Stimulated activated CD8-positive, alpha-beta memory T cell treated with anti-CD3 and anti-CD28 coated beads, Interleukin-2, amount 100 ng/mL, for 1 hour (primary cell): ENCODE results near the gene TELO2.

Experiments
- DNase-seq, 2 donors: peaks; one replicate each; pipeline ENCODE4 v3.0.0-alpha.2; 2020; ENCODE audit warnings: low read depth in 2 of 2

Gene TELO2

GRCh38 chr16:1492923-1493745, at the start of gene TELO2:
Gene TELO2 (plus strand): TSS chr16:1493360. CDS start chr16:1494282, 922 bp downstream.
- peak; percentile 68 to 83 for DNase-seq

- no peak for DNase-seq
Measured at GRCh38 chr16:1443403-1443973, 49.7 kb upstream of the TELO2 start.

- DNase-seq, result no peak
Measured at GRCh38 chr16:1443980-1444729, 49.0 kb upstream of the TELO2 start, which contains the start of gene CCDC154. Gene CCDC154 (minus strand): TSS chr16:1444556. CDS start chr16:1444322, 234 bp downstream.

GRCh38 chr16:1444730-1445517, 48.2 kb upstream of the TELO2 start:
- DNase-seq, result no peak

- DNase-seq, result no peak
Measured at GRCh38 chr16:1445518-1446203, 47.5 kb upstream of the TELO2 start.

GRCh38 chr16:1446296-1447080, 46.7 kb upstream of the TELO2 start:
- no peak for DNase-seq

- DNase-seq, result no peak
Measured at GRCh38 chr16:1447965-1448364, 45.2 kb upstream of the TELO2 start.

- DNase-seq, result no peak
Measured at GRCh38 chr16:1448536-1449116, 44.5 kb upstream of the TELO2 start.

- DNase-seq, result no peak
Measured at GRCh38 chr16:1449201-1449788, 43.9 kb upstream of the TELO2 start.

GRCh38 chr16:1450218-1450617, 42.9 kb upstream of the TELO2 start:
- no peak for DNase-seq

GRCh38 chr16:1450841-1451240, 42.3 kb upstream of the TELO2 start:
- DNase-seq, result no peak

- DNase-seq, result no peak
Measured at GRCh38 chr16:1451702-1452392, 41.3 kb upstream of the TELO2 start.

- no peak for DNase-seq
Measured at GRCh38 chr16:1452530-1452929, 40.6 kb upstream of the TELO2 start.

GRCh38 chr16:1453316-1453715, 39.8 kb upstream of the TELO2 start:
- DNase-seq, result no peak

- no peak for DNase-seq
Measured at GRCh38 chr16:1454561-1454960, 38.6 kb upstream of the TELO2 start.

- DNase-seq, result no peak
Measured at GRCh38 chr16:1455190-1456171, 37.7 kb upstream of the TELO2 start.

- DNase-seq, result no peak
Measured at GRCh38 chr16:1456951-1457350, 36.2 kb upstream of the TELO2 start.
